Transverse colon (tissue), 3 donors: ENCODE measurements around the gene CDK5RAP2.

Source experiments
- EP300 ChIP-seq: sonication (generic); formaldehyde crosslinking; IDR thresholded peaks from one replicate; pipeline ENCODE4 v1.6.1; 2017; ENCODE audit warnings: antibody characterized with exemption, low read depth
- TF ChIP-seq, protein P1 (sequence below), 5 experiments: fragments of 200-600 bp in 3 of 5; fragments of 450-650 bp in 2 of 5; sonication (generic) in 3 of 5; IDR thresholded peaks; 1 replicate in 2 of 5; 2 replicates in 3 of 5; pipeline ENCODE4 v1.5.1; 2016 to 2017; ENCODE audit warnings: antibody characterized with exemption in 5 of 5, inconsistent platforms in 3 of 5, mild to moderate bottlenecking in 2 of 5, moderate library complexity in 1 of 5

DNA sequence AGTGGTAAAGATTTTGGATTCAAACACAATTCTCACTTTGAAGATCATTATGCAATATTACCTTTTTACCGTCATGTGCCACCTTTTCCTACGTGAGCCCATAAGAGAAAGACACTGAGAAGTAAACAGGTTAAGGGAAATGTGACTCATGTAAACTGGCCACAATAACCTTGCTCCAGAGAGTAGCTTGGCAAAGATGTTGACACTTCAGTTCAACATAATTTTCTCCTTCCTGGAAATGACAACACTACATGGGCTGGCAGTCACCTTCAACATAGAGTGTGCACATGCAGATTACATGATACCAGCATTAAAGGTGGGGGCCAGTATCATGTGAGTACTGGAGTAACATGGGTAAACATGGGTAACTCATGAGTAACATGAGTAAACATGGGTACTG, 141.9 kb downstream of the CDK5RAP2 start:
- TF ChIP-seq, protein P1, sequence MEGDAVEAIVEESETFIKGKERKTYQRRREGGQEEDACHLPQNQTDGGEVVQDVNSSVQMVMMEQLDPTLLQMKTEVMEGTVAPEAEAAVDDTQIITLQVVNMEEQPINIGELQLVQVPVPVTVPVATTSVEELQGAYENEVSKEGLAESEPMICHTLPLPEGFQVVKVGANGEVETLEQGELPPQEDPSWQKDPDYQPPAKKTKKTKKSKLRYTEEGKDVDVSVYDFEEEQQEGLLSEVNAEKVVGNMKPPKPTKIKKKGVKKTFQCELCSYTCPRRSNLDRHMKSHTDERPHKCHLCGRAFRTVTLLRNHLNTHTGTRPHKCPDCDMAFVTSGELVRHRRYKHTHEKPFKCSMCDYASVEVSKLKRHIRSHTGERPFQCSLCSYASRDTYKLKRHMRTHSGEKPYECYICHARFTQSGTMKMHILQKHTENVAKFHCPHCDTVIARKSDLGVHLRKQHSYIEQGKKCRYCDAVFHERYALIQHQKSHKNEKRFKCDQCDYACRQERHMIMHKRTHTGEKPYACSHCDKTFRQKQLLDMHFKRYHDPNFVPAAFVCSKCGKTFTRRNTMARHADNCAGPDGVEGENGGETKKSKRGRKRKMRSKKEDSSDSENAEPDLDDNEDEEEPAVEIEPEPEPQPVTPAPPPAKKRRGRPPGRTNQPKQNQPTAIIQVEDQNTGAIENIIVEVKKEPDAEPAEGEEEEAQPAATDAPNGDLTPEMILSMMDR (IDR thresholded peaks at IDR 0.05), result no peak
- TF ChIP-seq EP300, result no peak
